Measurements from ENCODE around the gene SMG1. TPM values are rescaled to one million over a fixed set of nuclear protein-coding genes. Genes with fewer than 3 reads are reported as not detected.

SMG1 gene
- total and polyA plus RNA-seq, 10 of the 15 experiments (the other 5 are each of a cell fraction or from before 2014, with no cell fraction given), result 3.9 to 66.7 (median 37.0) TPM

- H3K27me3 ChIP-seq (replicated peaks in 1 of 2; ENCODE audit: control insufficient read depth in 2 of 2, insufficient read depth in 2 of 2, low read length in 1 of 2), result no peaks in the 10 kb centered on the region
- no peak overlapping the region for H3K27ac ChIP-seq (ENCODE audit: control insufficient read depth, insufficient read depth)
- peaks cover 23 to 35% of the 10 kb centered on the region in 2 experiments for H3K36me3 ChIP-seq (ENCODE audit: control insufficient read depth in 2 of 2, insufficient read depth in 2 of 2, low read length in 1 of 2)
- no peak overlapping the region for H3K9ac ChIP-seq (ENCODE audit: control insufficient read depth, insufficient read depth, low read length)
- ChIA-PET POLR2A (interaction anchor here (1.1 kb wide), 1 partner anchor 16 kb away, joined by 5 read pairs; no protein-coding TSS in a partner anchor), SMC1A (ENCODE audit: uncharacterized antibody, unreplicated experiment) (interaction anchor here (1.9 kb wide), 1 partner anchor 11 kb away, joined by 7 read pairs; no protein-coding TSS in a partner anchor), RAD21 (ENCODE audit: unreplicated experiment) (interaction anchor here (1.4 kb wide), 1 partner anchor 28 kb away, joined by 4 read pairs; no protein-coding TSS in a partner anchor), CTCF (no interaction called here)
- FAIRE-seq (no peak), ATAC-seq (no peak), DNase-seq (ENCODE audit: low read depth, low spot score) (no peak)
- in situ Hi-C loops (cut with MboI), result no loop called here
- no peak overlapping the region for H2AFZ ChIP-seq (ENCODE audit: control insufficient read depth, low read depth, low read length)
- no peaks in the 10 kb centered on the region for H3K4me1 ChIP-seq (ENCODE audit: control insufficient read depth, insufficient read depth, low read length)
- WGBS (ENCODE audit: insufficient coverage, insufficient replicate concordance, low lambda C conversion rate, missing lambda C conversion rate), result 96% methylated on average over 8 of the region's 8 CpGs
- TF ChIP-seq DPF2 (IDR thresholded peaks at IDR 0.05) (no peak), HDGF (IDR thresholded peaks at IDR 0.05) (no peak), CEBPZ (IDR thresholded peaks at IDR 0.05; ENCODE audit: low read depth, low read length) (no peak), ATF3 (IDR thresholded peaks at IDR 0.05; ENCODE audit: borderline replicate concordance, extremely low read depth, low read depth, low read length) (no peak), SIN3A (IDR thresholded peaks at IDR 0.05; ENCODE audit: low read depth, low read length) (no peak), BACH1 (IDR thresholded peaks at IDR 0.05; ENCODE audit: borderline replicate concordance) (no peak), KAT2A (conservative IDR thresholded peaks at IDR 0.05; ENCODE audit: control insufficient read depth, low read depth, low read length) (no peak), GABPA (IDR thresholded peaks at IDR 0.05; ENCODE audit: low read depth) (no peak), CTCF (IDR thresholded peaks at IDR 0.05 in 2 of 3, conservative IDR thresholded peaks at IDR 0.05 in 1 of 3; ENCODE audit: control insufficient read depth in 2 of 3, extremely low read depth in 1 of 3, insufficient read depth in 1 of 3, low read depth in 3 of 3, low read length in 3 of 3) (no peak), RAD21 (IDR thresholded peaks at IDR 0.05; ENCODE audit: insufficient read depth, low read depth, low read length) (no peak), MLLT1 (IDR thresholded peaks at IDR 0.05) (no peak)
- H3K4me3 ChIP-seq, result no peak overlapping the region
- no peaks in the 10 kb centered on the region for H3K79me2 ChIP-seq (ENCODE audit: control insufficient read depth, insufficient read depth, low read length)
- H3K4me2 ChIP-seq (ENCODE audit: control insufficient read depth, insufficient read depth), result no peak overlapping the region
- H3K9me3 ChIP-seq (replicated peaks; ENCODE audit: control insufficient read depth, insufficient read depth, low read length), result no peaks in the 10 kb centered on the region
- BruUV-seq (replicated peaks), result no TSS peak
- intact Hi-C loops (cut with micrococcal nuclease; ENCODE audit: unreplicated experiment), result no loop called here
- H4K20me1 ChIP-seq (ENCODE audit: control insufficient read depth, insufficient read depth), result no peaks in the 10 kb centered on the region
These were observed 93.6 kb downstream of the SMG1 start for GRCh38 chr16:18832613-18833012.

Measured in GM12878 (cell line).